ENCODE measurements around the gene BRINP3.

DNA sequence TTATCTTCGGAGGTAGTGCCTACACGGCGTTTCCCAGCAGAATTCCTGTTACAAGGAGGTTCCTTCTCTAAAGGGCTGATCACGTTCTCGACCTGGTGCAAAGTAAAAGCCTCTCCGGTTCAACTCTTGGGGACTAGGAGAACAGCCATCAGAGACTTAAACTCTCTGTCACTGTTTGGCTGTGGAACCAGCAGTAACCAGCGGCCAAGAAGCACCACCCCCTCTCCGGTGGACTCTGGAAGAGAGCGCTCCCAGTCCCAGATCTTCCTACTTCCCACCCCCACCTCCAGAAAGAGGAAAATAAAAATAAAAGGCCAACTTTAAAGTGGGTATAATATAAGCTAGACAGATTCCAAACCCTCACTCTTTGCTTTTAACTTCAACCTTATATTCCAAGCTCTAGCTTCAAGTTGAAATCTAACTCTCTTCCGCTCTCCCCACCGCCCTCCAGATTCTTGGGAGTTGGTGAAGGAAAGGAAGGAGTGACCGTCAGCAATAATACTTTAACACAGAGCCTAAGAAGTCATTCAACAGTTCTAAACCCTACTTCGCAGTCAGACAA, 2.9 kb downstream of the BRINP3 start:
- peak; percentile 33 for TF ChIP-seq POLR2A (IDR thresholded peaks at IDR 0.05)
- TF ChIP-seq, protein P1, sequence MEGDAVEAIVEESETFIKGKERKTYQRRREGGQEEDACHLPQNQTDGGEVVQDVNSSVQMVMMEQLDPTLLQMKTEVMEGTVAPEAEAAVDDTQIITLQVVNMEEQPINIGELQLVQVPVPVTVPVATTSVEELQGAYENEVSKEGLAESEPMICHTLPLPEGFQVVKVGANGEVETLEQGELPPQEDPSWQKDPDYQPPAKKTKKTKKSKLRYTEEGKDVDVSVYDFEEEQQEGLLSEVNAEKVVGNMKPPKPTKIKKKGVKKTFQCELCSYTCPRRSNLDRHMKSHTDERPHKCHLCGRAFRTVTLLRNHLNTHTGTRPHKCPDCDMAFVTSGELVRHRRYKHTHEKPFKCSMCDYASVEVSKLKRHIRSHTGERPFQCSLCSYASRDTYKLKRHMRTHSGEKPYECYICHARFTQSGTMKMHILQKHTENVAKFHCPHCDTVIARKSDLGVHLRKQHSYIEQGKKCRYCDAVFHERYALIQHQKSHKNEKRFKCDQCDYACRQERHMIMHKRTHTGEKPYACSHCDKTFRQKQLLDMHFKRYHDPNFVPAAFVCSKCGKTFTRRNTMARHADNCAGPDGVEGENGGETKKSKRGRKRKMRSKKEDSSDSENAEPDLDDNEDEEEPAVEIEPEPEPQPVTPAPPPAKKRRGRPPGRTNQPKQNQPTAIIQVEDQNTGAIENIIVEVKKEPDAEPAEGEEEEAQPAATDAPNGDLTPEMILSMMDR (IDR thresholded peaks at IDR 0.05) = no peak
- peak in 2 of 3 donors; percentile 10 to 23 for TF ChIP-seq POLR2AphosphoS5 (IDR thresholded peaks at IDR 0.05)

Measured in transverse colon (tissue), 4 donors.